PC-3 (cell line): ENCODE measurements around the gene CNTNAP2. TPM values are rescaled to one million over a fixed set of nuclear protein-coding genes. Genes with fewer than 3 reads are reported as not detected.

Source experiments
- ATAC-seq: fragments of 200-7000 bp; cut with Tn5 transposase; 2 replicates; pipeline ENCODE4 v1.9.1; 2020; ENCODE audit warnings: mild to moderate bottlenecking, moderate library complexity
- BruUV-seq: library from RNA; stranded (reverse); fragments of 400-500 nt; replicated peaks from 2 replicates; lab custom pipeline; 2021; lab: Mats Ljungman, UMichigan
- CTCF ChIA-PET: fragments of 300-600 bp; sonication (Branson Sonifier 250); formaldehyde crosslinking; loops from one replicate; lab custom pipeline; 2022; ENCODE audit warnings: antibody characterized with exemption; lab: Charles Lee
- POLR2A ChIA-PET: fragments of 300-600 bp; sonication (Branson Sonifier 250); formaldehyde crosslinking; loops from one replicate; lab custom pipeline; 2022; ENCODE audit warnings: antibody characterized with exemption; ENCODE audit not compliant: unreplicated experiment; lab: Charles Lee
- DNase-seq: peaks from one replicate; pipeline ENCODE4 v3.0.0-alpha.2; 2015
- H2AFZ ChIP-seq: fragments of 300-600 bp; sonication (generic); 2 replicates; pipeline ENCODE4 v1.6.0; 2016; ENCODE audit warnings: antibody characterized with exemption, low read length
- H3F3A ChIP-seq: fragments of 300-600 bp; sonication (generic); one replicate; pipeline ENCODE4 v1.6.0; 2017; ENCODE audit warnings: antibody characterized with exemption, low read length, control low read depth, mild to moderate bottlenecking; ENCODE audit not compliant: unreplicated experiment
- H3K27ac ChIP-seq: fragments of 300-600 bp; sonication (generic); 2 replicates; pipeline ENCODE4 v1.5.1; 2016; ENCODE audit warnings: mild to moderate bottlenecking, low read length
- H3K27me3 ChIP-seq: fragments of 300-600 bp; sonication (generic); 2 replicates; pipeline ENCODE4 v1.6.1; 2016; ENCODE audit warnings: low read length, mixed read lengths
- H3K36me3 ChIP-seq: fragments of 300-600 bp; sonication (generic); 2 replicates; pipeline ENCODE4 v1.6.1; 2016; ENCODE audit warnings: low read depth, mixed run types, low read length, mixed read lengths
- H3K4me1 ChIP-seq: fragments of 300-600 bp; sonication (generic); 2 replicates; pipeline ENCODE4 v1.5.1; 2016; ENCODE audit warnings: low read length; ENCODE audit not compliant: insufficient read depth
- H3K4me2 ChIP-seq: fragments of 300-600 bp; sonication (generic); 2 replicates; pipeline ENCODE4 v1.6.0; 2016; ENCODE audit warnings: low read length
- H3K4me3 ChIP-seq: fragments of 300-600 bp; sonication (generic); 2 replicates; pipeline ENCODE4 v1.5.1; 2016; ENCODE audit warnings: mild to moderate bottlenecking, low read length, mixed read lengths
- H3K79me2 ChIP-seq: fragments of 300-600 bp; sonication (generic); 2 replicates; pipeline ENCODE4 v1.6.1; 2017; ENCODE audit warnings: low read length, mixed read lengths
- H3K9ac ChIP-seq: fragments of 300-600 bp; sonication (generic); 2 replicates; pipeline ENCODE4 v1.6.0; 2016; ENCODE audit warnings: mild to moderate bottlenecking, low read length
- H3K9me2 ChIP-seq: fragments of 300-600 bp; sonication (generic); replicated peaks from 2 replicates; pipeline ENCODE4 v1.6.1; 2016; ENCODE audit warnings: mixed run types, low read length, mixed read lengths
- H3K9me3 ChIP-seq: fragments of 300-600 bp; sonication (generic); 2 replicates; pipeline ENCODE4 v1.6.1; 2016; ENCODE audit warnings: low read length, mixed read lengths
- H4K20me1 ChIP-seq: fragments of 300-600 bp; sonication (generic); 2 replicates; pipeline ENCODE4 v1.6.1; 2016; ENCODE audit warnings: low read length, mixed read lengths
- CTCF ChIP-seq: fragments of 300-600 bp; sonication (generic); conservative IDR thresholded peaks from 2 replicates; pipeline ENCODE4 v1.5.1; 2017; ENCODE audit warnings: antibody characterized with exemption, low read depth, mild to moderate bottlenecking, low read length
- EZH2 ChIP-seq: fragments of 300-600 bp; sonication (generic); IDR thresholded peaks from one replicate; pipeline ENCODE4 v1.6.1; 2017; ENCODE audit warnings: antibody characterized with exemption, mild to moderate bottlenecking, low read length; ENCODE audit not compliant: unreplicated experiment
- EZH2phosphoT487 ChIP-seq: fragments of 300-600 bp; sonication (generic); IDR thresholded peaks from 2 replicates; pipeline ENCODE4 v1.6.1; 2018; ENCODE audit warnings: mild to moderate bottlenecking, antibody characterized with exemption, low read length, borderline replicate concordance
- intact Hi-C: fragments of 100-400 bp; cut with micrococcal nuclease; formaldehyde crosslinking; loops from 2 replicates; pipeline ENCODE4 v1.9.0; 2023
- total RNA-seq: library from RNA; depleted of rRNA; stranded (reverse); fragments of >200 nt; gene quantifications from 2 replicates; pipeline ENCODE4 v1.2.3, GENCODE V29; 2014

Gene CNTNAP2
- total RNA-seq, 1 experiment from 2014 or later = 1.5 TPM

- H3K27ac ChIP-seq = no peak overlapping the region
- H3K36me3 ChIP-seq = no peaks in the 10 kb centered on the region
- H3K9me2 ChIP-seq = no peaks in the 10 kb centered on the region
- H3K79me2 ChIP-seq = no peaks in the 10 kb centered on the region
- no peaks in the 10 kb centered on the region for H4K20me1 ChIP-seq
- peaks cover 68% of the 10 kb centered on the region for H3K27me3 ChIP-seq
- no peaks in the 10 kb centered on the region for H3F3A ChIP-seq
- no peaks in the 10 kb centered on the region for H3K9me3 ChIP-seq
- no peak overlapping the region for H3K4me2 ChIP-seq
- DNase-seq = no peak
- no peak overlapping the region for H3K9ac ChIP-seq
- no peak for TF ChIP-seq CTCF
- TF ChIP-seq EZH2 = no peak
- CTCF ChIA-PET = no interaction called here
- no peak overlapping the region for H3K4me3 ChIP-seq
- POLR2A ChIA-PET = no interaction called here
- H3K4me1 ChIP-seq = no peaks in the 10 kb centered on the region
- intact Hi-C loops = no loop called here
- no TSS peak for BruUV-seq
- no peak for ATAC-seq
- no peak overlapping the region for H2AFZ ChIP-seq
Observed at GRCh38 chr7:148397056-148397455, 2280.5 kb downstream of the CNTNAP2 start.

GRCh38 chr7:148397551-148397950 is 2280.9 kb downstream of the CNTNAP2 start:
- Histone ChIP-seq H3K9me3 (no peaks in the 10 kb centered on the region), H3F3A (no peaks in the 10 kb centered on the region), H3K4me1 (no peaks in the 10 kb centered on the region), H2AFZ (no peak overlapping the region), H4K20me1 (no peaks in the 10 kb centered on the region), H3K4me3 (no peak overlapping the region), H3K9ac (no peak overlapping the region), H3K4me2 (no peak overlapping the region), H3K79me2 (no peaks in the 10 kb centered on the region), H3K36me3 (no peaks in the 10 kb centered on the region), H3K27me3 (peaks cover 72% of the 10 kb centered on the region), H3K27ac (no peak overlapping the region), H3K9me2 (no peaks in the 10 kb centered on the region)
- no peak for DNase-seq
- ChIA-PET POLR2A (no interaction called here), CTCF (no interaction called here)
- intact Hi-C loops = no loop called here
- TF ChIP-seq EZH2phosphoT487 (no peak), EZH2 (no peak), CTCF (no peak)
- no TSS peak for BruUV-seq
- ATAC-seq = no peak

GRCh38 chr7:148397985-148398384 is 2281.4 kb downstream of the CNTNAP2 start:
- Histone ChIP-seq H3K9ac (no peak overlapping the region), H3K36me3 (no peaks in the 10 kb centered on the region), H3K27me3 (peaks cover 73% of the 10 kb centered on the region), H2AFZ (no peak overlapping the region), H3K4me2 (no peak overlapping the region), H4K20me1 (no peaks in the 10 kb centered on the region), H3F3A (no peaks in the 10 kb centered on the region), H3K79me2 (no peaks in the 10 kb centered on the region), H3K4me1 (no peaks in the 10 kb centered on the region), H3K4me3 (no peak overlapping the region), H3K9me3 (no peaks in the 10 kb centered on the region), H3K9me2 (no peaks in the 10 kb centered on the region), H3K27ac (no peak overlapping the region)
- CTCF ChIA-PET = no interaction called here
- POLR2A ChIA-PET = no interaction called here
- intact Hi-C loops = no loop called here
- no TSS peak for BruUV-seq
- TF ChIP-seq EZH2 (no peak), EZH2phosphoT487 (no peak), CTCF (no peak)
- DNase-seq (no peak), ATAC-seq (no peak)
